ENCODE results near the gene RNF14.
A peak's percentile ranks its signal among the peaks of the same experiment; 100 is the strongest.

Gene RNF14

DNA sequence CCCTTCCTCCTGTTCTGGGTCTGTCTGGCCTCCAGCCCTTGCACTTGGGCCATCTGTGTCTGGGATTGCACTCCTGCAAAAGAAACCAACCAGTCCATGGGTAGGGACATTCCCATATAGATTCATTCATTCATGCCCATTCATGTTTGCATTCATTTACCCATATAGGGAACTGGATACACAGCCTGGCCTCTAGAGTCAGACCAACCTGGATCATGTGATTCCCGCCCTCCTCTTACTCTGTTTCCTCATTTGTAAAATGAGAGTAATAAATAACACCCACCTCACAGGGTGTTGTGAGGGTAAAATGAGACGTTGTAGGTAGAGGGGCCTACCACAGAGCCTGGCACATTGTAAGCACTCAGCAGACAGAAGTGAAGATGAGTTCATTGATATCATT is 19.4 kb upstream of the RNF14 start:
- DNase-seq = no peak

DNA sequence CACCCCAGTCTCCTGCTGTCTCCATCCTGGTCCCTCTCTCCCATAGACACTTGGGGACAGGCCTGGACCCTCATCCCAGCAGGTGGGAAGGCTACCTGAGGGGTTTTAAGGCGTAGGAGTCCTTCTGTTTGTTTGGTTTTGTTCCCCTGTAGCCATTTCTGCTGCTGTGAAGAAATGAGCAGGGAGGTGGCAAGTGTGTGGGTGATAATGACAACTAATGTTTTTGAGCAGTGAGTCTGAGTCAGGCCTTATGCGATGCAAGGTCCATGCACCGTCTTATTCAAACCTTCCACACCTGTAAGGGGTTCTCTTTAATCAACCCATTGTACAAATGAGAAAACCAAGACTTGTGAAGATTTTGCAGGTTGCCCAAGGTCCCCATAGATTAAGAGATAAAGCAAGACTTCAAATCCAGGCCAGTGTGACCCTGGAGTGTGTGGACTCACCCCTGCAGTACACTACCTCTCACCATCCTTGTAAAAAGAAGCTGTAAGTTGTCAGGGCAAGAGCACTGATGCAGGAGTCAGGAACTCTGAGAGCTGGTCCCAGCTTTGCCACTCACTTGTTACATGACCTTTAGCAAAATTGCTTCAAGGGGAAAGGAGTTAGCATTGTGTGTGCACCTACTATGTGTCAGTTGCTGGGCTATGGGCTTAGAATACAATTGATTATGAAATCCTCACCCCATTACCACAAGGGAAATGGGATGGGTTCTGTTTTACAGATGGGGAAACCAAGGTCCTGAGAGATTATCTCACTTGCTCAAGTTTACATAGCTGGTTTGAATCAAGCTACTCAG is 18.5 kb upstream of the RNF14 start:
- DNase-seq = no peak

- peak; percentile 38 for DNase-seq
Measured at GRCh38 chr5:141951332-141951781, 17.5 kb upstream of the RNF14 start.

DNA sequence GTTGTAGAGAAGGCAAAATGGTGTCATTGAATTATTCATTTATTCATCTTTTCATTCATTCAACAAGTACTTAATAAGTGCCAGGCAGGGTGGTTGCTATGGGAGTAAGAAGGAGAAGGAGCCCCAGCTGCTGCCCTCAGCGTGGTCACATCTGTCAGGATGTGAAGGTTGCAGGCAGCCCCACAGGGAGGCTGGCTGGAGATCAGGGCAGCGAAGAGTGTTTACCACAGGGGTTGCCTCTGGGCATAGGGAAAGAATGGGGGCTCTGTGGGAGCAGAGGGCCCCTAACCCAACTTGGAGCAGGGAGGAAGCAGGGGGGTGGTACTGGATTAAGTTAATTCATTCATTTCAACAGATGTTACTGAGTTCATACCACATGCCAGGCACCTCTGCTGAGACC is 16.9 kb upstream of the RNF14 start:
- no peak for DNase-seq

DNA sequence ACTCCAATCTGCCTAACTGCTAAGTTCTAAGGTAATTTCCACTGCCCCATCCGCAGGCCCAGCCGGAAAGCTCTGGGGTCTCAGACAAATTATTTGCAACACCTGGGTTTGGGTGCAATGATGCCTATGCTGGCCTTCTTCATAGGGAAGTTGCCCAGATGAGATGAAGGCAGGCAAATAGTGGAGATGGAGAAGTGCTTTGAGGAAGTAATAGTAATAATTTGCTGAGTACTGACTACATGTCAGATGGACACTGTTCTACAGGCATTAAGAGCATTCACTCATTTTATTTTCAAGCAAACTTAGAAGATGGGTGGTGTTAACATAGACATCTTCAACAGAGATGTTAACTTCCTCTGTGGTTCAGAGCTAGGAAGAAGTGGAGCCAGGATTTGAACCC is 14.7 kb upstream of the RNF14 start:
- DNase-seq = no peak

DNA sequence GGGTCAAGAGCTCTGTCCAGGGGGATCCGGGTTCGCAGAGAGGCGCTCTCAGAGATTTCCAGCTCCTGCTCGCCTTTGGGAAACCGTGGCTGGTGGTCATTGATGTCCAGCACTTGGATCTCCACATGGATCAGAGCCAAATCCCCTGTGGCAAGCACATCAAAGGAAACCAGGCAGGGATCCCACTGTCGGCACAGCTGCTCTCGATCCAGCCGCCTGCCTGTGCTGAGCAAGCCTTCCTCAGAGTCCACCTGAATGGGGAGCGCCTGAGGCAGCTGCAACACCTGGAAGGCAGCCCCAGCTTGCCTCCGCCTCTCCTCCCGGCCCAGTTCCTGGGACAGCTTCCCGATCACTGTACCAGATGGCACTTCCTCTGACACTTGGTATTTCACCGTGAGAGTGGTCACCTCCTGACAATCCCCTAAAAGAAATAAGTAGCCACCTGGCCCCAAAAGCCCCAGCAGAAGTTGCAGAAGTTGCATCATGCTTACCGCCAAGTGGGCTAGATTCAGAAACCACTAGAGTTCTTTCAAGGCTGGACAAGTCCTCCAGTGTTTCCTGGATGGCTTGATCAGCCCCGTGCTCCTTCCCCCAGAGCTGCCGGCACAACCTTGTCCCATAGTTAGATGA is 11.4 kb upstream of the RNF14 start:
- no peak for DNase-seq

DNA sequence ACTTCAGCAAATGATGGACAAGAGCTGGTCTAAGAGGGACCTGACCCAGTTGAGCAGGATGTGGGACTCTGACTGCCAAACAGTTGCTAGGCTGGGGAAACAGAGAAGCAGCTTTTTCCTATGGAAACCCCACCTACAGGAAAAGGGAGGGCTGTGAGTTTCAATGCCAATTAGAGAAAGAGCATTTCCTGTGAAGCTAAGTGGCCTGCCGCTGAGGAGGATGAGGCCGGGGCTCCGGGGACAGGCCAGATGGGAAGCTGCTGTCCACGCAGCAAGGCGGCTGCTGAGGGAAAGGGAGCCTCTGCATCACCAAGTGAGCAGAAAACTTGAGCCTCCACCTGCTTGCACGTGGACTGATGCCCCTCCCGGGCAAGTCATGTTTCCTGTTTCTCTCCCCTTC is 10.8 kb upstream of the RNF14 start, which contains the start of gene PCDH12:
PCDH12 (minus strand) TSS at position 90 of the 400 bp plus-strand sequence. CDS start 351 bp downstream, outside the sequence.
- DNase-seq = no peak

GRCh38 chr5:141958546-141959172 is 10.2 kb upstream of the RNF14 start:
- no peak for DNase-seq

GRCh38 chr5:141960018-141960417 is 8.9 kb upstream of the RNF14 start:
- DNase-seq = peak; percentile 30

DNA sequence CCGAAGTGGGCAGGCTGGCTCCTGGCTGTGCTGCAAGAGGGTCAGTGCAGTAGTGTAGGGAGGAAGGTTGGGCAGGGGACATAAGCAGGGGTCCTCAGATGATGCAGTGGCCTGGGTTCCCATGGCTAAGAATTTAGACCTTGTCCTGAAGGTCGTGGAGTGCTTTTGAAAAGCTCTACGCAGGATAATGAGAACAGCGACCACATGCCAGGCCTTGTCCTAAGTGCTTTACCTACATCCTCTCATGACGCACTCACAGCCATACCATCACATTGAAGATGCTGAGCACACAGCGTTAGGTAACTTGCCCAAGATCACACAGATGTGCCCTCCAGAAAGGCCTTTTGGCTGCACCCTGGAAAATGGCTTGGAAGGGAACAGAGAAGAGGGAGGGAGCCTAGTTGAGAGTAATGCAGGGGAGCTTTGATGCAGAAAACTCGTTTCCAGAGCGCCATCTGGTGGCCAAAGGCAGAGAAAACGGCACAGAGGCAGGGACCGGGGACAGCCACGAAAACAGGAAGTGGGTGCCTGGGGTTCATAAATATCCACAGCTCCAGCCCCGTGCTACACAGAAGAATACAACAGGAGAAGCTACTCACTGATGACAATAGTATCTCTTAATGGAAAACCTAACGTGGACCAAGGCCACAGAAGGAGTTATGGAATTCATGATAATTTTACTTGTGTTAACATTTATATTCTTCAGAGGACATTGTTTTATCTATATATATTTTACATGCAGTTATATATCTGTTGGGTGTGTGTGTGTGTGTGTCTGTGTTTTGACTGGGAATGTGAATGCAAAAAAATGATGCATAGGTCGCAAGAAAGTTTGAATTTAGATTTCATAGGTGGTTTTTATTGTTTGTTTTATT is 8.2 kb upstream of the RNF14 start:
- DNase-seq = peak; percentile 86

- DNase-seq = no peak
Measured at GRCh38 chr5:141961466-141961865, 7.4 kb upstream of the RNF14 start.

- no peak for DNase-seq
Measured at GRCh38 chr5:141963701-141964100, 5.2 kb upstream of the RNF14 start.

GRCh38 chr5:141965071-141965470 is 3.8 kb upstream of the RNF14 start:
- no peak for DNase-seq

DNA sequence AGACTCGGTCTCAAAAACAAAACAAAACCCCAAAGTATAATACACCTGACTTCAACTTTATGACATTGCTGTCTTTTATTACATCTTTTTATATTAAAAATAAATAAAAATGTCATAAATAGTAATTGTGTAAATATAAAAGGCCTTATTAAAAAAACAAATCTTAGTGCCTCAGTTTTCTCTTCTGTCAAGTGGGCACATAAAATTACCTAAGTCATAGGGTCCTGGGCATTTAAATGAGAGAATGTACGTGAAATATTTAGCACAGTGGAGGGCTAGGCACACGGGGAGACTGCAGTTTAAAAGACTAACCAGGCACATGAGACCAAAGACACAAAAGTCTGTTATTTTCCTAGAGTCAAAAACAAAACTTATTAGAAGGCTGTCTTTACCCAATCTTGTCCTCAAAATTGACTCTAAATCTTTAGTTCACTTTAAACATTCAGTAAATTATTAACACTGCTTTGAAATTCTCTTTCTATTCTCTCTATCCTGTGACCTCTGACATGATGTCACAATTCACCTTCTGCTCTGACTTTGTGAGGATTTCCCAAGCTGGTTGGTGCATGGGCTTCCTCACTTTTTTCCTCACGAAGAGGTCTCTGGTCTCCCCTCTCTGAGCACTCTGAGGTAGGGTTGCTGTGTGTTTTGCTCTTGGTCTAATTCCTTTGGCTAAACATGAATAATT is 2.5 kb upstream of the RNF14 start:
- DNase-seq = no peak

DNA sequence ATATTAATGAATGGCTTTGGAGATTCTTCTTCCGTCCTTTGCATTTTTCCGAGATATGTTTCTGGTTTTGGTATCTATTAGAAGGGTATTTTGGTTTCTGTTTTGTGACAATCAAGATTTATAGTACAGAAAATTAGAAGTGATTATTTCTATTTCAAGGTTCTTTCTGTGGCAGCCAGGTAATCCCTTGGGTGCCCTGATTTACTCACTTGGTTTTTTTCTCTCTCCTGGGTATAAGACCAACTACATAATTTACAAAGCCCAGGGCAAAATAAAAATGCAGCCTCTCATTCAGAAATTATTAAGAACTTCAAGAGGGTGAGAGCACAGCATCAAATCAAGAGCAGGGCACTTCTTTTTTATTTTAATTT is 2.0 kb upstream of the RNF14 start:
- DNase-seq = no peak

DNA sequence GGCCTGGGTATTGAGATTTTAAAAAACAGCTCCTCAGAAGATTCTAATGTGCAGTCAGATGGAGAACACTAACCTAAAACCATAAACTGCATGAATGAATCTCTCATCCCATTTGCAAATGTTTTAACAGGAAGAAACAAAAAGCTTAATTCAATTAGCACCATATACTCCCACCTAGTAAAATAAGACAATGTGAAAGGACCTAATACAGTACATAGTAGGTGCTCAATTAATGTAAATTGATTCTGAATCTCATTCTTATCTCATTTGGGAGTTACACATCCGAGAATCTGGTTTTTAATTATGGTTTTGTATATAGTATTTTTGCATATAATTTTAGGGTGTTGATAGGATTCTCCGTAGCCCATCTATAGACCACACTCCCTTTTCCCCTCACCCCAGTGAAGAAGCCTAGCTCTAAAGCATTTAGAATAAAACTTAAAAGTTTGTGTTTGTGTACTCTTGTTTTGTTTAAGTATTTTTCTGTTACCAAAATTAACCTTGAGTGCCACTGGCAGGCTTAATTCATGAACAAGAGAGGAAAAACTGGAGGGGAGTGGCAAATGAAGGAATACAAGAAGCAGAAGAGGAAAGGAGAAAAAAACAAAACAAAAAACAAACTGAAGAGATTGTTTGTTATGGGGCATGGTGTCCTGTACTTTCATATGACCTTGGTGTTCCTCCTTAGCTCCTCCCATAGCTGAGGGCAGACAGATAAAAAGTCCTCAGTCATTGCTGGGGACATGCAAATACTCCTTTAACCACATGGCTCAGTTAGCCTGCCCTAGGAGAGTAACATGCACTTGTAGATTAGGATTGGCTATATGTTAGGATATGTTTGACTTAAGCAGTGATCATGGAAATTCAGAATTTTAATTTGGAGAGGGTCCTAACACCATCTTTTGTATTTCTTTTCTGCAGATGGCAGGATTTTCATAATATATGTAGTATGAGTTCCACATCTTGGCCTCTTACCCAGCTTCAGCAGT is 1.2 kb downstream of the RNF14 start:
- DNase-seq = no peak

DNA sequence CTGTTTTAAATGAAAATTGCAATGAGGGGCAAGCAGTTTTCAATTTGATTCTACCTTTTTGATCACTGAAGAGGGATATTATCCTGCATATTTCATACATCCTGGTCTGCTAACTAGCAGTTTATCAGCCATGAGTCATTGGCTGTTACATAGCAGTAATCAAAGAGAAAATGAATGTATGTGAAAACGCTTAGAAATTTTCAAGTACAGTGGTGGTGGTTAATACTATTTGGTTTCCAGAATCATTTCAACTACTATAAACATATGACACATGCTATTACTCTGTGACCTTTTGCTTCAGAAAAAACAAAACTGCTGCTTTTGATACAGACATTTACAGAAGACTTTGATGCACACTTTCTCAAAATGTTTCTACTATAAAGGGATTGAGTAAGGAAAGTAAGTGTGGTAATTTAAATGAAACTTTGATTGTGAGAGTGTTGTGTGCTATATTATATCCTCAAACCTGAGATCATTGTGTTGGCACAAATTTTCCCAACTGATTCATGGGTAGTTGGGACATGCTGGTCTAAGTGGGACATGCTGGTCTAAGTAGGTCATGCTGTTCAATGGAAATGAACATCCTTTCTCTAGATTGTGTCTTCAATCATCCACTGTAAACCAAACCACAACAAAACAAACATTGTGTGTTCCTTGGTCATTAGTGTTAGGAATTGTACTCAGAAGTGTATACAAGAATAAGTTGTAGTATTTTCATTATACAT is 5.1 kb downstream of the RNF14 start:
- no peak for DNase-seq

- no peak for DNase-seq
Measured at GRCh38 chr5:141976176-141976575, 7.3 kb downstream of the RNF14 start.

DNA sequence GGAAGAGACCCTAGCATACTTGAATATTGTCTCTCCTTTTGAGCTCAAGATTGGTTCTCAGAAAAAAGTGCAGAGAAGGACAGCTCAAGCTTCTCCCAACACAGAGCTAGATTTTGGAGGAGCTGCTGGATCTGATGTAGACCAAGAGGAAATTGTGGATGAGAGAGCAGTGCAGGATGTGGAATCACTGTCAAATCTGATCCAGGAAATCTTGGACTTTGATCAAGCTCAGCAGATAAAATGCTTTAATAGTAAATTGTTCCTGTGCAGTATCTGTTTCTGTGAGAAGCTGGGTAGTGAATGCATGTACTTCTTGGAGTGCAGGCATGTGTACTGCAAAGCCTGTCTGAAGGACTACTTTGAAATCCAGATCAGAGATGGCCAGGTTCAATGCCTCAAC is 9.5 kb downstream of the RNF14 start:
- DNase-seq = no peak

DNA sequence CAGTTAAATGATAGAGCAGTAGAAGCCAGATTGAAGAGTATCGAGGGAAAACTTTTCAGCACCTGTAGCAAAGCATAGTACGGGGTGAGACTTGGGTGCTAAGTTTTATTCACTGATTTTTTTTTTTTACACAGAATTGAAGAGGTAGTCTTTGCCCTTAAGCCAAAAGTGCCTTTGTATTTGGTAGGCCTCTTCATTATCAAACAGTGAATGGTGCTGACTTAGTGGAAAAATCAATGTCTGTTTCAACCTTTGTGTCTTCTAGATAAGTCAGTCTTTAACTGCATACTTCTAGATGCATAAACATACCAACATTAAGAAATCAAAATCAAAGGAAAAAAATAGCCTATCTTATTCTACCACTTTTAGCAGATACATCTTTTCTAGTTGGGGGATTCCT is 13.7 kb downstream of the RNF14 start:
- DNase-seq = no peak
